Endothelial cell of umbilical vein (primary cell): ENCODE data around the gene PKN1. TPM values are rescaled to one million over a fixed set of nuclear protein-coding genes. Genes with fewer than 3 reads are reported as not detected.

Experiments used
- BruUV-seq: library from RNA; stranded (reverse); fragments of 400-500 nt; replicated peaks from 2 replicates; lab custom pipeline; 2021; lab: Mats Ljungman, UMichigan
- CTCF ChIA-PET: fragments of 300-600, 350-600 bp; sonication (Branson Sonifier 250); formaldehyde crosslinking; loops from one replicate; lab custom pipeline; 2021; ENCODE audit warnings: antibody characterized with exemption, inconsistent platforms; lab: Charles Lee
- POLR2A ChIA-PET: fragments of 300-600, 350-600 bp; sonication (Branson Sonifier 250); formaldehyde crosslinking; loops from one replicate; lab custom pipeline; 2021; ENCODE audit warnings: antibody characterized with exemption, inconsistent platforms; lab: Charles Lee
- DNase-seq: peaks from one replicate; pipeline ENCODE4 v3.0.0-alpha.2; 2011; ENCODE audit warnings: low read depth, low spot score
- FAIRE-seq: peaks from 2 replicates; lab custom pipeline; 2011; peaks lifted over from hg19 to GRCh38; lab: Jason Lieb, UNC
- H2AFZ ChIP-seq: 2 replicates; pipeline ENCODE4 v1.6.0; 2012; ENCODE audit warnings: low read depth, low read length, control low read depth, inconsistent platforms
- H3K27ac ChIP-seq: 2 replicates; pipeline ENCODE4 v1.5.1; 2011; ENCODE audit warnings: low read depth, mild to moderate bottlenecking, control low read depth, low read length, moderate library complexity; ENCODE audit not compliant: insufficient read depth
- H3K27me3 ChIP-seq, 2 experiments: 2 replicates each; pipeline versions ENCODE4 v1.6.0 to v1.6.1; 2011; ENCODE audit warnings: low read length in 2 of 2, mixed read lengths in 1 of 2; ENCODE audit not compliant: control insufficient read depth in 2 of 2, insufficient read depth in 2 of 2
- H3K36me3 ChIP-seq, 2 experiments: 2 replicates in 1 of 2; 3 replicates in 1 of 2; pipeline ENCODE4 v1.5.1; 2011; ENCODE audit warnings: low read length in 2 of 2, mild to moderate bottlenecking in 1 of 2, moderate library complexity in 1 of 2; ENCODE audit not compliant: control insufficient read depth in 2 of 2, insufficient read depth in 2 of 2; ENCODE audit errors: extremely low read depth in 1 of 2
- H3K4me1 ChIP-seq: 3 replicates; pipeline ENCODE4 v1.5.1; 2011; ENCODE audit warnings: mild to moderate bottlenecking, low read length; ENCODE audit not compliant: control insufficient read depth, insufficient read depth; ENCODE audit errors: extremely low read depth
- H3K4me2 ChIP-seq: 2 replicates; pipeline ENCODE4 v1.6.1; 2011; ENCODE audit warnings: low read length, control low read depth, mixed read lengths; ENCODE audit not compliant: insufficient read depth
- H3K4me3 ChIP-seq, 3 experiments: fragments of 200-600 bp in 1 of 3; sonication (generic), shearing (Covaris generic) in 1 of 3; replicated peaks in 1 of 3; 2 replicates each; pipeline ENCODE4 v1.5.1; 2011 to 2016; ENCODE audit warnings: control low read depth in 3 of 3, low read length in 3 of 3, mild to moderate bottlenecking in 2 of 3, inconsistent platforms in 1 of 3, low read depth in 1 of 3, moderate library complexity in 1 of 3; ENCODE audit not compliant: insufficient read depth in 1 of 3
- H3K79me2 ChIP-seq: 2 replicates; pipeline ENCODE4 v1.6.0; 2012; ENCODE audit warnings: low read length, inconsistent platforms; ENCODE audit not compliant: control insufficient read depth, insufficient read depth
- H3K9ac ChIP-seq: replicated peaks from 2 replicates; pipeline ENCODE3; 2011; ENCODE audit warnings: low read length, control low read depth; ENCODE audit not compliant: insufficient read depth; ENCODE audit errors: extremely low read depth
- H3K9me1 ChIP-seq: replicated peaks from 3 replicates; pipeline ENCODE4 v1.6.0; 2011; ENCODE audit warnings: mild to moderate bottlenecking, low read length; ENCODE audit not compliant: control insufficient read depth, insufficient read depth; ENCODE audit errors: extremely low read depth
- H3K9me3 ChIP-seq: replicated peaks from 2 replicates; pipeline ENCODE4 v1.5.1; 2012; ENCODE audit warnings: low read length, inconsistent platforms; ENCODE audit not compliant: control insufficient read depth, insufficient read depth
- H4K20me1 ChIP-seq: replicated peaks from 2 replicates; pipeline ENCODE3; 2011; ENCODE audit warnings: mild to moderate bottlenecking, low read length; ENCODE audit not compliant: control insufficient read depth, insufficient read depth; ENCODE audit errors: extremely low read depth
- EZH2 ChIP-seq: IDR thresholded peaks from 2 replicates; pipeline ENCODE4 v1.6.1; 2012; ENCODE audit warnings: borderline replicate concordance, low read depth, mild to moderate bottlenecking, moderate library complexity, low read length, inconsistent platforms; ENCODE audit not compliant: severe bottlenecking
- FOS ChIP-seq: IDR thresholded peaks from 2 replicates; pipeline ENCODE4 v1.6.1; 2011; ENCODE audit warnings: mild to moderate bottlenecking, low read length, moderate library complexity, borderline replicate concordance; ENCODE audit not compliant: insufficient read depth
- GATA2 ChIP-seq: IDR thresholded peaks from 2 replicates; pipeline ENCODE4 v1.7.0; 2011; ENCODE audit warnings: low read depth, mild to moderate bottlenecking, moderate library complexity, mixed read lengths, low read length; ENCODE audit not compliant: insufficient read length, insufficient read depth
- JUN ChIP-seq: IDR thresholded peaks from 2 replicates; pipeline ENCODE4 v1.6.1; 2011; ENCODE audit warnings: borderline replicate concordance, low read depth; ENCODE audit not compliant: insufficient read length, insufficient read depth
- MAX ChIP-seq: IDR thresholded peaks from 2 replicates; pipeline ENCODE4 v1.6.1; 2011; ENCODE audit not compliant: insufficient read depth, insufficient read length
- POLR2A ChIP-seq: IDR thresholded peaks from 2 replicates; pipeline ENCODE4 v1.6.1; 2012; ENCODE audit warnings: low read depth, mild to moderate bottlenecking, control low read depth, low read length
- POLR2AphosphoS5 ChIP-seq: IDR thresholded peaks from 2 replicates; pipeline ENCODE4 v1.6.1; 2012; ENCODE audit warnings: low read depth, mild to moderate bottlenecking, control low read depth, low read length, moderate library complexity; ENCODE audit not compliant: insufficient read depth
- dilution Hi-C: fragments of 300-500 bp; cut with MboI; formaldehyde crosslinking; loops from one replicate; pipeline ENCODE4 v1.15.0; 2019; ENCODE audit warnings: low sequenced_read_pairs; ENCODE audit not compliant: extremely low pct_ligation_motif_present
- intact Hi-C: fragments of 100-400 bp; cut with micrococcal nuclease; formaldehyde crosslinking; loops from one replicate; pipeline ENCODE4 v1.10.0; 2022
- polyA plus RNA-seq, 4 experiments: library from polyadenylated mRNA; depleted of rRNA in 3 of 4; stranded (reverse) in 3 of 4; unstranded in 1 of 4; fragments of >200 nt; gene quantifications; 2 replicates each; pipeline versions ENCODE4 v1.2.1 to v1.2.3, GENCODE V29; 2011 to 2012; ENCODE audit warnings: missing spikeins in 1 of 4
- total RNA-seq: library from RNA; stranded (reverse); gene quantifications from 2 replicates; pipeline ENCODE4 v1.2.3, GENCODE V29; 2021

Gene PKN1
- total and polyA plus RNA-seq, 2 donors (not counting 3 experiments of a cell fraction or from before 2014, with no cell fraction given): 148 to 302 TPM

- no peaks in the 10 kb centered on the region for H3K9me1 ChIP-seq
- H3K36me3 ChIP-seq: peaks cover 30 to 41% of the 10 kb centered on the region in 2 experiments
- FAIRE-seq (peak; percentile 28), DNase-seq (peak; percentile 53)
- peaks cover 3% of the 10 kb centered on the region for H4K20me1 ChIP-seq
- H3K9ac ChIP-seq: no peak overlapping the region
- TF ChIP-seq GATA2: no peak
- no peak for TF ChIP-seq JUN
- no peak for TF ChIP-seq POLR2AphosphoS5
- TF ChIP-seq POLR2A: no peak
- TF ChIP-seq MAX: no peak
- TF ChIP-seq EZH2: no peak
- no peak for TF ChIP-seq FOS
- dilution Hi-C loops (no loop called here), intact Hi-C loops (no loop called here)
- no peak overlapping the region for H3K4me3 ChIP-seq
- H2AFZ ChIP-seq: no peak overlapping the region
- no peaks in the 10 kb centered on the region for H3K27me3 ChIP-seq
- no peaks in the 10 kb centered on the region for H3K9me3 ChIP-seq
- no TSS peak for BruUV-seq
- no peak overlapping the region for H3K4me2 ChIP-seq
- peaks cover 15% of the 10 kb centered on the region for H3K4me1 ChIP-seq
- peaks cover 82% of the 10 kb centered on the region for H3K79me2 ChIP-seq
- CTCF ChIA-PET: interaction anchor here (0.6 to 1.3 kb wide), 3 partner anchors 8 to 322 kb away, joined by 4 to 7 read pairs (median 4); no protein-coding TSS in a partner anchor
- H3K27ac ChIP-seq: no peak overlapping the region
- POLR2A ChIA-PET: no interaction called here
These were observed 19.4 kb upstream of the PKN1 start for GRCh38 chr19:14413693-14414181.
